IMR-90 (cell line): ENCODE measurements around the gene ZBP1. TPM values are rescaled to one million over a fixed set of nuclear protein-coding genes. Genes with fewer than 3 reads are reported as not detected.

ENCODE experiments used
- ATAC-seq: fragments of 200-7000 bp; cut with Tn5 transposase; 2 replicates; pipeline ENCODE4 v1.9.1; 2020; ENCODE audit warnings: low read depth, mild to moderate bottlenecking, moderate library complexity
- BruUV-seq: library from RNA; stranded (reverse); fragments of 400-500 nt; replicated peaks from 2 replicates; lab custom pipeline; 2021; lab: Mats Ljungman, UMichigan
- CTCF ChIA-PET: fragments of 300-600 bp; formaldehyde crosslinking; extraction: SDS; loops from one replicate; lab custom pipeline; 2021; ENCODE audit warnings: antibody characterized with exemption; lab: Yijun Ruan, JAX
- POLR2A ChIA-PET: fragments of 300-600 bp; sonication (Branson Sonifier 250); formaldehyde crosslinking; loops from one replicate; lab custom pipeline; 2022; ENCODE audit warnings: antibody characterized with exemption; ENCODE audit not compliant: unreplicated experiment; lab: Charles Lee
- DNase-seq: peaks from one replicate; pipeline ENCODE4 v3.0.0; 2013
- H2AFZ ChIP-seq: replicated peaks from 2 replicates; pipeline ENCODE3; 2013; ENCODE audit warnings: low read length, mild to moderate bottlenecking; ENCODE audit not compliant: poor library complexity
- H2AK5ac ChIP-seq: 2 replicates; pipeline ENCODE4 v1.6.1; 2013; ENCODE audit warnings: low read depth, low read length, inconsistent platforms
- H2AK9ac ChIP-seq: replicated peaks from 2 replicates; pipeline ENCODE3; 2013; ENCODE audit warnings: mild to moderate bottlenecking, low read depth, low read length, moderate library complexity; ENCODE audit not compliant: poor library complexity
- H2BK120ac ChIP-seq: 2 replicates; pipeline ENCODE4 v1.6.1; 2013; ENCODE audit warnings: low read depth, low read length, inconsistent platforms
- H2BK15ac ChIP-seq: 3 replicates; pipeline ENCODE4 v1.6.1; 2013; ENCODE audit warnings: low read depth, low read length, inconsistent platforms
- H2BK20ac ChIP-seq: 2 replicates; pipeline ENCODE4 v1.6.1; 2013; ENCODE audit warnings: low read depth, mild to moderate bottlenecking, inconsistent platforms, low read length, moderate library complexity
- H2BK5ac ChIP-seq: 2 replicates; pipeline ENCODE4 v1.6.1; 2013; ENCODE audit warnings: mild to moderate bottlenecking, low read depth, low read length, inconsistent platforms; ENCODE audit not compliant: poor library complexity, severe bottlenecking
- H3K14ac ChIP-seq: replicated peaks from 2 replicates; pipeline ENCODE4 v1.6.1; 2013; ENCODE audit warnings: low read depth, low read length, inconsistent platforms
- H3K18ac ChIP-seq: 2 replicates; pipeline ENCODE4 v1.6.1; 2013; ENCODE audit warnings: low read depth, low read length, control low read depth
- H3K23ac ChIP-seq: 2 replicates; pipeline ENCODE4 v1.6.1; 2013; ENCODE audit warnings: low read depth, low read length, inconsistent platforms
- H3K27ac ChIP-seq: 2 replicates; pipeline ENCODE4 v1.5.1; 2013; ENCODE audit warnings: mild to moderate bottlenecking, control low read depth, low read length; ENCODE audit not compliant: insufficient read depth
- H3K27me3 ChIP-seq: 2 replicates; pipeline ENCODE4 v1.6.1; 2013; ENCODE audit warnings: low read length; ENCODE audit not compliant: control insufficient read depth, insufficient read depth
- H3K36me3 ChIP-seq: 2 replicates; pipeline ENCODE4 v1.6.1; 2013; ENCODE audit warnings: low read length, mixed read lengths; ENCODE audit not compliant: control insufficient read depth, insufficient read depth
- H3K4ac ChIP-seq: 2 replicates; pipeline ENCODE4 v1.6.1; 2013; ENCODE audit warnings: low read depth, low read length, inconsistent platforms
- H3K4me1 ChIP-seq: 2 replicates; pipeline ENCODE4 v1.6.1; 2013; ENCODE audit warnings: low read length, mixed read lengths; ENCODE audit not compliant: control insufficient read depth, insufficient read depth
- H3K4me2 ChIP-seq: 2 replicates; pipeline ENCODE4 v1.6.1; 2013; ENCODE audit warnings: low read depth, mild to moderate bottlenecking, control low read depth, low read length, moderate library complexity
- H3K4me3 ChIP-seq: 2 replicates; pipeline ENCODE4 v1.5.1; 2013; ENCODE audit warnings: low read depth, mild to moderate bottlenecking, control low read depth, low read length, moderate library complexity; ENCODE audit not compliant: insufficient read depth
- H3K56ac ChIP-seq: 2 replicates; pipeline ENCODE4 v1.6.1; 2013; ENCODE audit warnings: low read length, inconsistent platforms; ENCODE audit not compliant: insufficient read depth; ENCODE audit errors: extremely low read depth
- H3K79me1 ChIP-seq, 2 experiments: 2 replicates each; pipeline ENCODE4 v1.6.1; 2013; ENCODE audit warnings: low read length in 2 of 2, inconsistent platforms in 1 of 2, low read depth in 1 of 2
- H3K9ac ChIP-seq: 2 replicates; pipeline ENCODE4 v1.6.1; 2013; ENCODE audit warnings: low read depth, low read length, control low read depth
- H3K9me1 ChIP-seq: 2 replicates; pipeline ENCODE4 v1.6.1; 2013; ENCODE audit warnings: low read length, inconsistent platforms; ENCODE audit not compliant: insufficient read depth
- H3K9me3 ChIP-seq: 2 replicates; pipeline ENCODE4 v1.6.1; 2013; ENCODE audit warnings: low read length; ENCODE audit not compliant: control insufficient read depth, insufficient read depth
- H4K20me1 ChIP-seq: 2 replicates; pipeline ENCODE4 v1.6.1; 2013; ENCODE audit warnings: low read length, inconsistent platforms; ENCODE audit not compliant: insufficient read depth
- H4K5ac ChIP-seq: 2 replicates; pipeline ENCODE4 v1.6.1; 2013; ENCODE audit warnings: mild to moderate bottlenecking, low read depth, low read length, control low read depth
- H4K8ac ChIP-seq, 2 experiments: 2 replicates each; pipeline ENCODE4 v1.6.1; 2013; ENCODE audit warnings: low read depth in 2 of 2, low read length in 2 of 2, control low read depth in 1 of 2, inconsistent platforms in 1 of 2
- H4K91ac ChIP-seq: 2 replicates; pipeline ENCODE4 v1.6.1; 2013; ENCODE audit warnings: low read depth, low read length, inconsistent platforms; ENCODE audit not compliant: insufficient read depth
- BHLHE40 ChIP-seq: fragments of 150-350 bp; IDR thresholded peaks from 2 replicates; pipeline ENCODE4 v1.6.1; 2016; ENCODE audit warnings: mild to moderate bottlenecking, low read depth, low read length
- CEBPB ChIP-seq: IDR thresholded peaks from 2 replicates; pipeline ENCODE4 v1.6.1; 2012; ENCODE audit warnings: low read depth, low read length, improper control_type of control experiment
- CHD1 ChIP-seq: IDR thresholded peaks from 2 replicates; pipeline ENCODE4 v1.6.1; 2012; ENCODE audit warnings: low read depth, low read length, improper control_type of control experiment
- CTCF ChIP-seq: conservative IDR thresholded peaks from 2 replicates; pipeline ENCODE4 v1.5.1; 2012; ENCODE audit warnings: mild to moderate bottlenecking, low read depth, low read length, improper control_type of control experiment
- ELK1 ChIP-seq: fragments of 150-350 bp; IDR thresholded peaks from 2 replicates; pipeline ENCODE4 v1.6.1; 2016; ENCODE audit warnings: low read depth, mild to moderate bottlenecking, low read length, moderate library complexity, borderline replicate concordance
- FOS ChIP-seq: fragments of 150-350 bp; IDR thresholded peaks from 2 replicates; pipeline ENCODE4 v1.6.1; 2016; ENCODE audit warnings: low read depth, low read length
- MAFK ChIP-seq: IDR thresholded peaks from 2 replicates; pipeline ENCODE4 v1.6.1; 2012; ENCODE audit warnings: low read depth, low read length, improper control_type of control experiment
- MAZ ChIP-seq: IDR thresholded peaks from 2 replicates; pipeline ENCODE4 v1.6.1; 2012; ENCODE audit warnings: low read depth, mild to moderate bottlenecking, low read length, improper control_type of control experiment, moderate library complexity, borderline replicate concordance
- MXI1 ChIP-seq: IDR thresholded peaks from 2 replicates; pipeline ENCODE4 v1.6.1; 2012; ENCODE audit warnings: low read depth, mild to moderate bottlenecking, low read length, moderate library complexity, borderline replicate concordance
- NFE2L2 ChIP-seq: fragments of 150-350 bp; IDR thresholded peaks from 2 replicates; pipeline ENCODE4 v1.6.1; 2016; ENCODE audit warnings: low read depth, mild to moderate bottlenecking, low read length
- POLR2A ChIP-seq: IDR thresholded peaks from 2 replicates; pipeline ENCODE4 v1.6.1; 2012; ENCODE audit warnings: mild to moderate bottlenecking, low read depth, low read length
- RAD21 ChIP-seq: IDR thresholded peaks from 2 replicates; pipeline ENCODE4 v1.6.1; 2012; ENCODE audit warnings: low read length, improper control_type of control experiment
- RCOR1 ChIP-seq: IDR thresholded peaks from 2 replicates; pipeline ENCODE4 v1.6.1; 2012; ENCODE audit warnings: mild to moderate bottlenecking, low read length, improper control_type of control experiment; ENCODE audit not compliant: insufficient replicate concordance
- RFX5 ChIP-seq: IDR thresholded peaks from 2 replicates; pipeline ENCODE4 v1.8.0; 2012; ENCODE audit warnings: low read depth, mild to moderate bottlenecking, low read length, moderate library complexity
- SMC3 ChIP-seq: fragments of 150-350 bp; IDR thresholded peaks from 2 replicates; pipeline ENCODE4 v1.6.1; 2016; ENCODE audit warnings: low read depth, mild to moderate bottlenecking, antibody characterized with exemption, low read length, moderate library complexity
- USF2 ChIP-seq: fragments of 150-350 bp; IDR thresholded peaks from 2 replicates; pipeline ENCODE4 v1.6.1; 2017; ENCODE audit warnings: mild to moderate bottlenecking, antibody characterized with exemption, low read length, low read depth
- WGBS, 2 experiments: methylation state at CpG; one replicate each; pipeline versions ENCODE4 v1.1.5 to v1.1.7; 2013; ENCODE audit warnings: missing lambda C conversion rate in 2 of 2; ENCODE audit not compliant: insufficient read length in 1 of 2; ENCODE audit errors: extremely low coverage in 2 of 2; 5-methylcytosine and 5-hydroxymethylcytosine counted together
- dilution Hi-C: fragments of 300-500 bp; cut with HindIII; formaldehyde crosslinking; loops from one replicate; pipeline ENCODE4 v1.14.3; 2018; ENCODE audit warnings: low sequenced_read_pairs; ENCODE audit not compliant: unreplicated experiment
- in situ Hi-C: fragments of 300-500 bp; cut with MboI; formaldehyde crosslinking; loops from 3 replicates; pipeline ENCODE4 v1.14.3; 2019; ENCODE audit warnings: low sequenced_read_pairs, inconsistent platforms, mixed read lengths
- intact Hi-C: fragments of 100-400 bp; cut with micrococcal nuclease; formaldehyde crosslinking; loops from 2 replicates; pipeline ENCODE4 v1.10.0; 2022
- polyA plus RNA-seq, 3 experiments: library from polyadenylated mRNA; depleted of rRNA; stranded (reverse); fragments of >200 nt; gene quantifications; 2 replicates each; pipeline ENCODE4 v1.2.3, GENCODE V29; 2012; ENCODE audit warnings: low replicate concordance in 1 of 3
- total RNA-seq: library from RNA; depleted of rRNA; stranded (reverse); fragments of >200 nt; gene quantifications from 2 replicates; pipeline ENCODE4 v1.2.3, GENCODE V29; 2012

The ZBP1 gene
- total and polyA plus RNA-seq, 2 of the 4 experiments (the other 2 are of a cell fraction): not detected

- DNase-seq (no peak), ATAC-seq (no peak)
- Histone ChIP-seq H3K27me3 (no peaks in the 10 kb centered on the region), H3K9ac (no peak overlapping the region), H3K4me3 (no peak overlapping the region), H3K23ac (no peak overlapping the region), H3K9me1 (no peaks in the 10 kb centered on the region; the same call in 1 of the 2 replicates), H3K4ac (no peak overlapping the region), H2BK5ac (no peak overlapping the region), H2BK15ac (no peak overlapping the region), H3K14ac (no peak overlapping the region), H2BK120ac (no peak overlapping the region), H2BK20ac (no peak overlapping the region), H3K4me2 (no peak overlapping the region), H4K91ac (no peak overlapping the region), H3K18ac (no peak overlapping the region), H3K56ac (no peak overlapping the region), H2AFZ (no peak overlapping the region), H4K20me1 (peaks cover 63% of the 10 kb centered on the region), H3K36me3 (no peaks in the 10 kb centered on the region), H4K8ac (no peak overlapping the region), H3K27ac (no peak overlapping the region), H4K5ac (no peak overlapping the region), H3K9me3 (no peaks in the 10 kb centered on the region), H2AK5ac (no peak overlapping the region), H2AK9ac (no peak overlapping the region), H3K4me1 (peaks cover 1% of the 10 kb centered on the region; the same call in 1 of the 2 replicates), H3K79me1 (peaks cover 14 to 24% of the 10 kb centered on the region in 2 experiments; a peak in 3 of 4 replicates)
- intact Hi-C loops (no loop called here), in situ Hi-C loops (no loop called here), dilution Hi-C loops (no loop called here)
- POLR2A ChIA-PET: no interaction called here
- WGBS, 2 experiments: 85% methylated on average over 5 of the region's 13 CpGs; no CpG with 5 or more reads in 1 of the 2 experiments
- TF ChIP-seq BHLHE40 (no peak), CTCF (no peak), MAFK (no peak), CEBPB (no peak), NFE2L2 (no peak), RFX5 (no peak), MAZ (no peak), USF2 (no peak), SMC3 (no peak), FOS (no peak), POLR2A (no peak), RCOR1 (no peak), CHD1 (no peak), MXI1 (no peak), ELK1 (no peak), RAD21 (no peak)
- CTCF ChIA-PET: no interaction called here
- no TSS peak for BruUV-seq
Measured at GRCh38 chr20:57666834-57667157, 46.6 kb upstream of the ZBP1 start.
